GM12878 (cell line): ENCODE results near the gene SLC12A1. TPM values are rescaled to one million over a fixed set of nuclear protein-coding genes. Genes with fewer than 3 reads are reported as not detected.

Experiments
- ATAC-seq: fragments of 200-7000 bp; cut with Tn5 transposase; 3 replicates; pipeline ENCODE4 v1.9.1; 2020; ENCODE audit warnings: mild to moderate bottlenecking, moderate library complexity
- BruUV-seq: library from RNA; stranded (reverse); fragments of 400-500 nt; replicated peaks from 2 replicates; lab custom pipeline; 2021; lab: Mats Ljungman, UMichigan
- CTCF ChIA-PET: fragments of 300-600 bp; sonication (Branson Sonifier 250); formaldehyde crosslinking; extraction: SDS; loops from one replicate; lab custom pipeline; 2021; ENCODE audit warnings: inconsistent platforms; lab: Yijun Ruan, JAX
- POLR2A ChIA-PET: fragments of 350-600 bp; formaldehyde crosslinking; extraction: SDS; loops from one replicate; lab custom pipeline; 2021; ENCODE audit warnings: inconsistent platforms; lab: Charles Lee
- RAD21 ChIA-PET: fragments of 300-600 bp; sonication (Branson Sonifier 250); formaldehyde crosslinking; loops from one replicate; lab custom pipeline; 2023; ENCODE audit warnings: antibody characterized with exemption; ENCODE audit not compliant: unreplicated experiment; lab: Charles Lee
- SMC1A ChIA-PET: fragments of 300-600 bp; sonication (Branson Sonifier 250); formaldehyde crosslinking; loops from one replicate; lab custom pipeline; 2023; ENCODE audit not compliant: unreplicated experiment, uncharacterized antibody; lab: Charles Lee
- DNase-seq: peaks from one replicate; pipeline ENCODE4 v3.0.0-alpha.2; 2011; ENCODE audit warnings: low read depth, low spot score
- FAIRE-seq: peaks from 3 replicates; lab custom pipeline; 2011; peaks lifted over from hg19 to GRCh38; lab: Jason Lieb, UNC
- H2AFZ ChIP-seq: 2 replicates; pipeline ENCODE4 v1.6.0; 2011; ENCODE audit warnings: low read depth, low read length, control low read depth; ENCODE audit not compliant: control insufficient read depth
- H3K27ac ChIP-seq: 2 replicates; pipeline ENCODE4 v1.5.1; 2011; ENCODE audit warnings: control low read depth; ENCODE audit not compliant: control insufficient read depth, insufficient read depth
- H3K27me3 ChIP-seq, 2 experiments: replicated peaks in 1 of 2; 2 replicates each; pipeline versions ENCODE4 v1.6.0 to v1.6.1; 2011; ENCODE audit warnings: low read length in 1 of 2; ENCODE audit not compliant: control insufficient read depth in 2 of 2, insufficient read depth in 2 of 2
- H3K36me3 ChIP-seq, 2 experiments: 2 replicates each; pipeline ENCODE4 v1.5.1; 2011; ENCODE audit warnings: low read length in 1 of 2; ENCODE audit not compliant: control insufficient read depth in 2 of 2, insufficient read depth in 2 of 2
- H3K4me1 ChIP-seq: 2 replicates; pipeline ENCODE4 v1.6.1; 2011; ENCODE audit warnings: mild to moderate bottlenecking, low read length, moderate library complexity, mixed read lengths; ENCODE audit not compliant: control insufficient read depth, insufficient read depth
- H3K4me2 ChIP-seq: 2 replicates; pipeline ENCODE4 v1.6.0; 2011; ENCODE audit warnings: control low read depth; ENCODE audit not compliant: control insufficient read depth, insufficient read depth
- H3K4me3 ChIP-seq: fragments of 200-600 bp; sonication (generic); 2 replicates; pipeline ENCODE4 v1.5.1; 2016
- H3K79me2 ChIP-seq: 2 replicates; pipeline ENCODE4 v1.6.0; 2011; ENCODE audit warnings: low read length; ENCODE audit not compliant: control insufficient read depth, insufficient read depth
- H3K9ac ChIP-seq: 2 replicates; pipeline ENCODE4 v1.8.0; 2011; ENCODE audit warnings: low read length, control low read depth, mixed read lengths; ENCODE audit not compliant: control insufficient read depth, insufficient read depth
- H3K9me3 ChIP-seq: replicated peaks from 3 replicates; pipeline ENCODE4 v1.5.1; 2011; ENCODE audit warnings: mild to moderate bottlenecking, low read length; ENCODE audit not compliant: control insufficient read depth, insufficient read depth
- H4K20me1 ChIP-seq: 2 replicates; pipeline ENCODE4 v1.6.0; 2011; ENCODE audit not compliant: control insufficient read depth, insufficient read depth
- ATF2 ChIP-seq: IDR thresholded peaks from 2 replicates; pipeline ENCODE4 v1.6.1; 2012; ENCODE audit warnings: low read length, inconsistent platforms
- BACH1 ChIP-seq: fragments of 450-650 bp; IDR thresholded peaks from 2 replicates; pipeline ENCODE4 v1.6.1; 2017; ENCODE audit warnings: mild to moderate bottlenecking, borderline replicate concordance
- CBX5 ChIP-seq: sonication (generic); IDR thresholded peaks from 2 replicates; pipeline ENCODE4 v1.6.1; 2016; ENCODE audit warnings: low read depth, moderate library complexity, mild to moderate bottlenecking, inconsistent platforms
- CEBPB ChIP-seq, 2 experiments: fragments of 150-350 bp in 1 of 2; IDR thresholded peaks; 2 replicates each; pipeline ENCODE4 v1.6.1; 2012 to 2014; ENCODE audit warnings: low read depth in 2 of 2, low read length in 2 of 2, borderline replicate concordance in 1 of 2, inconsistent platforms in 1 of 2
- IRF5 ChIP-seq: fragments of 450-650 bp; IDR thresholded peaks from 2 replicates; pipeline ENCODE4 v1.6.1; 2017; ENCODE audit warnings: borderline replicate concordance
- LARP7 ChIP-seq: fragments of 450-650 bp; IDR thresholded peaks from 2 replicates; pipeline ENCODE4 v1.6.1; 2017; ENCODE audit warnings: mild to moderate bottlenecking
- PAX5 ChIP-seq: IDR thresholded peaks from 2 replicates; pipeline ENCODE4 v1.6.1; 2011; ENCODE audit warnings: low read depth, low read length, borderline replicate concordance
- PKNOX1 ChIP-seq: fragments of 450-650 bp; IDR thresholded peaks from 2 replicates; pipeline ENCODE4 v1.6.1; 2016; ENCODE audit warnings: mild to moderate bottlenecking
- POLR2AphosphoS5 ChIP-seq: IDR thresholded peaks from 2 replicates; pipeline ENCODE4 v1.6.1; 2011; ENCODE audit warnings: mild to moderate bottlenecking, low read length, inconsistent platforms
- RB1 ChIP-seq: fragments of 450-650 bp; formaldehyde crosslinking; IDR thresholded peaks from 2 replicates; pipeline ENCODE4 v1.6.1; 2017; ENCODE audit warnings: mild to moderate bottlenecking, borderline replicate concordance
- SMAD5 ChIP-seq: IDR thresholded peaks from 2 replicates; pipeline ENCODE4 v1.6.1; 2016; ENCODE audit warnings: antibody characterized with exemption, low read depth
- SREBF2 ChIP-seq: IDR thresholded peaks from 2 replicates; pipeline ENCODE4 v1.6.1; 2012; ENCODE audit warnings: mild to moderate bottlenecking, low read length
- STAT1 ChIP-seq: fragments of 450-650 bp; conservative IDR thresholded peaks from 2 replicates; pipeline ENCODE4 v1.6.1; 2014; ENCODE audit warnings: antibody characterized with exemption, mild to moderate bottlenecking
- TCF12 ChIP-seq: IDR thresholded peaks from 2 replicates; pipeline ENCODE4 v1.6.1; 2011; ENCODE audit warnings: low read depth, mild to moderate bottlenecking, low read length
- ZNF24 ChIP-seq: fragments of 450-650 bp; IDR thresholded peaks from 2 replicates; pipeline ENCODE4 v1.6.1; 2017; ENCODE audit warnings: antibody characterized with exemption, mild to moderate bottlenecking
- WGBS: methylation state at CpG from one replicate; pipeline ENCODE4 v1.1.6; 2016; ENCODE audit warnings: low lambda C conversion rate; ENCODE audit not compliant: insufficient replicate concordance, insufficient coverage; ENCODE audit errors: missing lambda C conversion rate; 5-methylcytosine and 5-hydroxymethylcytosine counted together
- in situ Hi-C: fragments of 300-500 bp; cut with MboI; formaldehyde crosslinking; loops from 9 replicates; pipeline ENCODE4 v1.14.3; 2018; ENCODE audit warnings: mixed read lengths
- intact Hi-C: fragments of 100-400 bp; cut with micrococcal nuclease; formaldehyde crosslinking; loops from one replicate; pipeline ENCODE4 v1.14.2; 2022; ENCODE audit not compliant: unreplicated experiment
- polyA plus RNA-seq, 11 experiments: library from polyadenylated mRNA; depleted of rRNA in 4 of 11; unstranded in 6 of 11; stranded (reverse) in 5 of 11; fragments of >200 nt; fragmentation: Nextera tagmentation in 4 of 11; fragmentation: Illumina TruSeq in 1 of 11; extraction: Ambion mirVana in 4 of 11; extraction: Trizol in 1 of 11; gene quantifications; 1 replicate in 1 of 11; 2 replicates in 10 of 11; pipeline versions ENCODE4 v1.2.1 to v1.2.3, GENCODE V29; 2011 to 2016; ENCODE audit warnings: inconsistent platforms in 2 of 11, missing spikeins in 2 of 11, low read depth in 1 of 11
- total RNA-seq, 4 experiments: library from RNA; depleted of rRNA in 3 of 4; stranded (reverse); fragments of >200 nt in 3 of 4; fragmentation: Illumina TruSeq in 1 of 4; extraction: Trizol in 1 of 4; gene quantifications; 2 replicates each; pipeline versions ENCODE4 v1.2.1 to v1.2.3, GENCODE V29; 2013 to 2021
- TF ChIP-seq, protein P1 (sequence below): IDR thresholded peaks from 2 replicates; pipeline ENCODE4 v1.6.1; 2012; ENCODE audit warnings: low read depth, low read length, improper control_type of control experiment

The SLC12A1 gene
- total and polyA plus RNA-seq, 10 of the 15 experiments (the other 5 are each of a cell fraction or from before 2014, with no cell fraction given) = under 0.01 TPM; not detected in 9

DNA sequence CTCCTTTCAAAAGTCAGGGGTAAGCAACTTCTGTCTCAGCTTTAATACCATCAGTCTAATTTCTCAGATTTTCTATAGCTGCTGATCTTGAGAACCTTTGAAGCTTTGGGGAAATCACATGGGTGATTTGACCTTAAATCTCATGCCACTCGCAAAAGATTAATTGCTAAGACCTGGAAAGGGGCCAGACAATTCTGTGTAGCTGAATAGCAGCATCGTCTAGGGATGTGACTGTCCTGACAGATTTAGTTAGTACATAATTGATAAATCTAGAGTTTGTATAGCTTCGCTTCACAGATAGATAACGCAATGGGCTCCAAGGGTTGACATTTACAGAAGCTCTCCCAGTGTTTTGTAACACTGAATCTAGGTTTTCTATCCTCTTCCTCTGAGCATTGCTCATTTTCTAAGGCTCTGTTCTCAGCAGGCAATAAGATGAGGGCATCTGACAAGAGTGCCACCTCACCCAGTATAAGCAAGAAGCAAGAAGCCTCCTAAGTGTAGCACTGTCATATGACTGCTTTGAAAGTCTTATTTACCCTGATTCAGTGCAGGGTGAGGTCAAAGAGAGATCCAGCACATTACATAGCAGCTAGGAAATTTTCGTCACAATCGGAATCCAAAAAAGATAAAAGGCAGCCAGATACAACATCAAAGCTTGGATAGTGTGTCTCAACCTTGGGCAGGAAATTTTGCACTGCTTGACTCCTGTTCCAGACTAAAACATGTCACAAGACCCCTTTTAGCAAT lies 77.5 kb downstream of the SLC12A1 start:
- CTCF ChIA-PET = interaction anchor here (0.5 to 8.8 kb wide), 15 partner anchors 17 to 1087 kb away, joined by 3 to 78 read pairs (median 3); no protein-coding TSS in a partner anchor
- H2AFZ ChIP-seq = no peak overlapping the region
- no peaks in the 10 kb centered on the region for H3K36me3 ChIP-seq
- no peak for ATAC-seq
- H3K27ac ChIP-seq = no peak overlapping the region
- no peaks in the 10 kb centered on the region for H3K9me3 ChIP-seq
- SMC1A ChIA-PET = interaction anchor here (0.6 to 1.9 kb wide), 6 partner anchors 69 to 1088 kb away, joined by 3 to 8 read pairs (median 4); no protein-coding TSS in a partner anchor
- POLR2A ChIA-PET = no interaction called here
- no peaks in the 10 kb centered on the region for H3K79me2 ChIP-seq
- WGBS = 54% methylated on average over 6 of the region's 6 CpGs
- no peaks in the 10 kb centered on the region for H4K20me1 ChIP-seq
- H3K4me1 ChIP-seq = no peaks in the 10 kb centered on the region
- H3K4me2 ChIP-seq = no peak overlapping the region
- intact Hi-C loops (no loop called here), in situ Hi-C loops (loop anchor here (10.0 kb wide), 1 partner anchor 1089 kb away; no protein-coding TSS in a partner anchor)
- no peak for DNase-seq
- no peaks in the 10 kb centered on the region for H3K27me3 ChIP-seq
- H3K9ac ChIP-seq = no peak overlapping the region
- FAIRE-seq = no peak
- H3K4me3 ChIP-seq = no peak overlapping the region
- BruUV-seq = no TSS peak
- RAD21 ChIA-PET = interaction anchor here (0.6 to 2.8 kb wide), 5 partner anchors 41 to 370 kb away, joined by 3 to 21 read pairs (median 3); no protein-coding TSS in a partner anchor
- TF ChIP-seq PKNOX1 (no peak), LARP7 (no peak), ZNF24 (no peak), CBX5 (no peak), RB1 (no peak), CEBPB (IDR thresholded peaks at IDR 0.05; ENCODE audit: borderline replicate concordance in 1 of 2, low read depth in 2 of 2, low read length in 2 of 2) (no peak), SREBF2 (no peak), IRF5 (no peak), PAX5 (no peak), STAT1 (no peak), POLR2AphosphoS5 (no peak), TCF12 (no peak), ATF2 (no peak), SMAD5 (no peak), BACH1 (no peak)
- TF ChIP-seq, protein P1, sequence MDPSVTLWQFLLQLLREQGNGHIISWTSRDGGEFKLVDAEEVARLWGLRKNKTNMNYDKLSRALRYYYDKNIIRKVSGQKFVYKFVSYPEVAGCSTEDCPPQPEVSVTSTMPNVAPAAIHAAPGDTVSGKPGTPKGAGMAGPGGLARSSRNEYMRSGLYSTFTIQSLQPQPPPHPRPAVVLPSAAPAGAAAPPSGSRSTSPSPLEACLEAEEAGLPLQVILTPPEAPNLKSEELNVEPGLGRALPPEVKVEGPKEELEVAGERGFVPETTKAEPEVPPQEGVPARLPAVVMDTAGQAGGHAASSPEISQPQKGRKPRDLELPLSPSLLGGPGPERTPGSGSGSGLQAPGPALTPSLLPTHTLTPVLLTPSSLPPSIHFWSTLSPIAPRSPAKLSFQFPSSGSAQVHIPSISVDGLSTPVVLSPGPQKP = no peak
